Measurements from ENCODE around the gene EFCAB7. TPM values are rescaled to one million over a fixed set of nuclear protein-coding genes. Genes with fewer than 3 reads are reported as not detected.

The EFCAB7 gene
- total and polyA plus RNA-seq, 2 of the 4 experiments (the other 2 are of a cell fraction), result 2.3 TPM

DNA sequence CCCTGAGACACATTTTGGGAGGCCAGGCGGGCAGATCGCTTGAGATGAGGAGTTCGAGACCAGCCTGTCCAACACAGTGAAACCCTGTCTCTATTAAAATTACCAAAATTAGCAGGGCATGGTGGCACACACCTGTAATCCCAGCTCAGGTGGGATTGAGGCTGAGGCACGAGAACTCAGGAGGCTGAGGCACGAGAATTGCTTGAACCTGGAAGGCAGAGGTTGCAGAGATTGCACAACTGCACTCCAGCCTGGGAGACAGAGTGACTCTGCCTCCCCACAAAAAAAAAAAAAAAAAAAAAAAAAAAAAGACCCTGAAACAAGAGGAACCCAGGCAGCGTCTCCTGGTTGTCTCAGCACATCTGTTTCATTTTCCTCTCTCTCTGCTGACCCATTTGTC is 94.1 kb downstream of the EFCAB7 start:
- no peak overlapping the region for H3K4me2 ChIP-seq (ENCODE audit: low read depth, low read length)
- H3K14ac ChIP-seq (replicated peaks; ENCODE audit: low read depth, low read length), result 0 out of 2 replicates have a peak overlapping the region, but pooled peaks have one; percentile 56
- no peak overlapping the region for H3K27ac ChIP-seq (ENCODE audit: insufficient read depth, low read length)
- ChIA-PET CTCF (interaction anchor here (1.5 to 2.0 kb wide), 2 partner anchors 74 to 625 kb away, joined by 5 read pairs; no protein-coding TSS in a partner anchor), POLR2A (ENCODE audit: unreplicated experiment) (no interaction called here)
- no peak overlapping the region for H2BK5ac ChIP-seq (ENCODE audit: low read depth, low read length, poor library complexity, severe bottlenecking)
- no peak for TF ChIP-seq POLR2A (IDR thresholded peaks at IDR 0.05; ENCODE audit: low read depth, low read length)
- peak; percentile 75 for TF ChIP-seq CEBPB (IDR thresholded peaks at IDR 0.05; ENCODE audit: low read depth, low read length)
- H2BK120ac ChIP-seq (ENCODE audit: low read depth, low read length), result peak overlapping the region; percentile 58; the same call in 1 of the 2 replicates
- no peak overlapping the region for H3K23ac ChIP-seq (ENCODE audit: low read depth, low read length)
- no peak overlapping the region for H4K5ac ChIP-seq (ENCODE audit: low read depth, low read length)
- H3K36me3 ChIP-seq (ENCODE audit: control insufficient read depth, insufficient read depth, low read length), result no peaks in the 10 kb centered on the region
- H2BK15ac ChIP-seq (ENCODE audit: low read depth, low read length), result no peak overlapping the region
- H2AFZ ChIP-seq (replicated peaks; ENCODE audit: low read length, poor library complexity), result no peak overlapping the region
- ATAC-seq (ENCODE audit: low read depth), result no peak
- no peak for DNase-seq
- H2AK5ac ChIP-seq (ENCODE audit: low read depth, low read length), result peak overlapping the region; percentile 5; the same call in 1 of the 2 replicates
- peak overlapping the region; percentile 46 for H4K91ac ChIP-seq (ENCODE audit: insufficient read depth, low read depth, low read length)
- in situ Hi-C loops (cut with MboI; ENCODE audit: low sequenced_read_pairs), result loop anchor here (5.0 to 10.0 kb wide), 2 partner anchors 517 to 625 kb away; no protein-coding TSS in a partner anchor
- no peaks in the 10 kb centered on the region for H3K9me3 ChIP-seq (ENCODE audit: control insufficient read depth, insufficient read depth, low read length)
- 100% methylated on average over 3 of the region's 6 CpGs; no CpG with 5 or more reads in 1 of the 2 experiments for WGBS, 2 experiments (ENCODE audit: extremely low coverage in 2 of 2, insufficient read length in 1 of 2)
- H3K4me3 ChIP-seq (ENCODE audit: insufficient read depth, low read depth, low read length), result no peak overlapping the region
- H2BK20ac ChIP-seq (ENCODE audit: low read depth, low read length), result peak overlapping the region; percentile 78; the same call in 1 of the 2 replicates
- intact Hi-C loops (cut with micrococcal nuclease), result loop anchor here (2.0 to 5.0 kb wide), 4 partner anchors 75 to 545 kb away; partner anchors contain the start of gene ROR1
- H4K8ac ChIP-seq (ENCODE audit: low read depth in 2 of 2, low read length in 2 of 2), result no peak overlapping the region
- H3K27me3 ChIP-seq (ENCODE audit: control insufficient read depth, insufficient read depth, low read length), result no peaks in the 10 kb centered on the region
- peaks cover 12 to 20% of the 10 kb centered on the region in 2 experiments; a peak in 3 of 4 replicates for H3K79me1 ChIP-seq (ENCODE audit: low read depth in 1 of 2, low read length in 2 of 2)
- peak overlapping the region; percentile 68 for H3K4ac ChIP-seq (ENCODE audit: low read depth, low read length)
- H3K56ac ChIP-seq (ENCODE audit: extremely low read depth, insufficient read depth, low read length), result no peak overlapping the region
- dilution Hi-C loops (cut with HindIII; ENCODE audit: low sequenced_read_pairs, unreplicated experiment), result no loop called here
- no peak overlapping the region for H3K9ac ChIP-seq (ENCODE audit: low read depth, low read length)
- BruUV-seq (replicated peaks), result no TSS peak
- no peak overlapping the region for H3K18ac ChIP-seq (ENCODE audit: low read depth, low read length)
- H3K9me1 ChIP-seq (ENCODE audit: insufficient read depth, low read length), result no peaks in the 10 kb centered on the region
- H4K20me1 ChIP-seq (ENCODE audit: insufficient read depth, low read length), result 0 out of 2 replicates have a peak, but pooled peaks cover 4% of the 10 kb centered on the region
- no peak overlapping the region for H2AK9ac ChIP-seq (replicated peaks; ENCODE audit: low read depth, low read length, poor library complexity)
- peaks cover 8% of the 10 kb centered on the region for H3K4me1 ChIP-seq (ENCODE audit: control insufficient read depth, insufficient read depth, low read length)

Measured in IMR-90 (cell line).